ENCODE results near the gene SYT7.

SYT7 gene

DNA sequence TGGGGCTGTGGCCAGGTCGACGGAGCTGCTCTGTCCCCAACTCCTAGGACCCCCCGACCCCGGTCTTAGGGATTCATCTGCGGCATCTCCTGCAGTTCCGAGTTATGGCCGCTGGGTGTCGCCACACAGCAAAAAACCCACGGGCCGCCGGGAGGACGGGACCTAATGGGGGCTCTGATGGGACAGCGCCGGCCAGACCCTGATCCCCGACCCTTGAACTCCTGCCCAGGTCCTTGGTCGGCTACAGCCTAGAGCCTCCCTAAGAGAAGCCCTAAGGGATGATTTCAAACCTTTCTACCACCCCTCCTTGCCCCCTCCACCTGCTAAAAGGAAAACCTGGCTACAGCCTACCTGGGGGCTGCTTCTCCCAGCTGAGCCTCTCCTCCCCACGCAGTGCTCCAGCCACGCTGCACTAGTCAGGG is 103.1 kb downstream of the SYT7 start:
- H3K4me3 ChIP-seq (ENCODE audit: low read length), result no peak overlapping the region
- no peak for DNase-seq (ENCODE audit: low read depth)
- TF ChIP-seq, protein P1, sequence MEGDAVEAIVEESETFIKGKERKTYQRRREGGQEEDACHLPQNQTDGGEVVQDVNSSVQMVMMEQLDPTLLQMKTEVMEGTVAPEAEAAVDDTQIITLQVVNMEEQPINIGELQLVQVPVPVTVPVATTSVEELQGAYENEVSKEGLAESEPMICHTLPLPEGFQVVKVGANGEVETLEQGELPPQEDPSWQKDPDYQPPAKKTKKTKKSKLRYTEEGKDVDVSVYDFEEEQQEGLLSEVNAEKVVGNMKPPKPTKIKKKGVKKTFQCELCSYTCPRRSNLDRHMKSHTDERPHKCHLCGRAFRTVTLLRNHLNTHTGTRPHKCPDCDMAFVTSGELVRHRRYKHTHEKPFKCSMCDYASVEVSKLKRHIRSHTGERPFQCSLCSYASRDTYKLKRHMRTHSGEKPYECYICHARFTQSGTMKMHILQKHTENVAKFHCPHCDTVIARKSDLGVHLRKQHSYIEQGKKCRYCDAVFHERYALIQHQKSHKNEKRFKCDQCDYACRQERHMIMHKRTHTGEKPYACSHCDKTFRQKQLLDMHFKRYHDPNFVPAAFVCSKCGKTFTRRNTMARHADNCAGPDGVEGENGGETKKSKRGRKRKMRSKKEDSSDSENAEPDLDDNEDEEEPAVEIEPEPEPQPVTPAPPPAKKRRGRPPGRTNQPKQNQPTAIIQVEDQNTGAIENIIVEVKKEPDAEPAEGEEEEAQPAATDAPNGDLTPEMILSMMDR (conservative IDR thresholded peaks at IDR 0.05; ENCODE audit: low read depth, low read length), result peak; percentile 84

DNA sequence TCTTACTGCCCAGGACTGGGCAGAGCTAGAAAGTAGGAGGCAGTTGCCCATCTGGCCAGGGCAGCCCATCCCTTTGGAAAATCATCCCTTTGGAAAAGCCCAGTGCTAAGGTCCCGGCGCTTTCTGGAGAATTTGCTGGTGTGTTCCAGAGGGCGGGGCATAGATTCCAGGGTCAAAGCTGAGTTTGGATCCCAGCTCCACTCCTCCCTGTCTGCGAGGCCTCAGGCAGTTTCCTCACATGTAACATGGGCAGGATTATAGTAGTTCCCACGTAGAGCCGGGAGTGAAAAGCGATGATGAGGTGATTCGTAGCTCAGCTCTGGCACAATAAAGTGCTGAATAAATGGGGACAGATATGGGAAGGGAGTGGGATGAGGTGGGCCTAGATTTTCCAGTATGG is 103.8 kb downstream of the SYT7 start:
- DNase-seq (ENCODE audit: low read depth), result no peak
- TF ChIP-seq, protein P1 (conservative IDR thresholded peaks at IDR 0.05; ENCODE audit: low read depth, low read length), result no peak
- no peak overlapping the region for H3K4me3 ChIP-seq (ENCODE audit: low read length)

DNA sequence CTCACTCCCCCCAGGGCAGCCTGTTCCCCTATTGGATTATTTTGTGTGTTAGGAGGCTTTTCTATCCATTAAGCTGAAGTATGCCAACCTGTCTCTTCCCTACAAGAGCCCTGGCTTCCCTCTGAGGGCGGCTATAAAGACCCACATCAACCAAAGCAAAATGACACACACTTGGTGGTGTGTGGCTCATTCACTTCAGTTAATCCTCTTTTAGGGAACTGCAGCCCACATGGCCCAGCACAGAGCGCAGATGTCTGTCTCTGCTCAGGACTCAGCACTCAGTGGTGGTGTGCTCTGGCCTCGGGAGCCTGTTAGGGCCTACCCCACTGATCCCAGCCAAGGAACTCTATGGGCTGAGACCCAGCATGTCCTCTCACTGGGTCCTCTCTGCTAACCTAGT is 104.5 kb downstream of the SYT7 start:
- H3K4me3 ChIP-seq (ENCODE audit: low read length), result no peak overlapping the region
- DNase-seq (ENCODE audit: low read depth), result no peak
- TF ChIP-seq, protein P1 (conservative IDR thresholded peaks at IDR 0.05; ENCODE audit: low read depth, low read length), result no peak

DNA sequence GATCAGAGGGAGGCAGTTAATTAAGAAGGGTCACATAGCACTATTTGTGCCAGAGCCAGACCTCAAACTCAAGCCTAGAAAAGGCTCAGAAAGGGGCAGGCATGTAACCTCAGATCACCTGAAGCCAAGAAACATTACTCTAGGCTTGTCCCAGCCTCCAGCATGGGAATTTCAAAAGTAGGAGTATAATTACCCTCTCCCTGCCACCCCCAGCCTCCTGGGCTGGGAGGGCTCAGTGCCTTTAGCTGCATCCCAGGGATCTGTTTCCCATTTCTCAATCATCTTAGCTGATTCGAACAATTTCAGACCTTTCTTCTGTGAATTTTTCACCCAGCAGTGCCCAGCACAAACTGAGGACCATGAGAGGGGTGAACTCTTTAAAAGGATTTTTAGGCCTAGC is 105.4 kb downstream of the SYT7 start:
- H3K4me3 ChIP-seq (ENCODE audit: low read length), result no peak overlapping the region
- TF ChIP-seq, protein P1 (conservative IDR thresholded peaks at IDR 0.05; ENCODE audit: low read depth, low read length), result no peak
- DNase-seq (ENCODE audit: low read depth), result no peak

DNA sequence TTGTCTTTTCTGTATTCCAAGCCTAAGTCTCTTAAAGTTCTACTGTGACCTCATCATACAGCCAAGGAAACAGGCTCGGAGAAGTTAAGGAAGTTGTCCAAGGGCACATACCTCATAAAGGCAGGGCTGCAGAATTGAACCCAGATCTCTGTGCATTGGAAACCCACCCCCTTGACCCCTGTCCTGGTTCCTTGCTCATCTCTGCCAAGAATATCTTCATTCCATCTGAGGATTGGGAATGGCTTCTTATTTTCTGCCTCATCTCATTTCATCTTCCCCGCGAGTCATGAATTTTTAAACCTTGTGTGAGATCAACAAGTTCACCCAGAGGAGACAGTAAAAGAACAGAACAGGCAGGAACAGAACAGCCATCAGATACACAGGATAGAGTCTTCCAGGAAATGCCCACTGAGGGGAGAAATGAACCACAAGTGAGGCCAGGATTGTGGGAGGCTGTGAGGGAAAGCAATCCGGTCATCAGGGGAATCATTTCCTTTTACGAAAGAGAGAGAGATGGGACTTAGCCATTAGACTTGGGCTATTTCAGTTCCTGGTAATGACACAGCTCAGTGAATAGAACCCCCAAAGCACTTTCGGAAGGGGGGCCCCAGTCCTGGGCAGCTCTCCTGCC is 106.7 kb downstream of the SYT7 start:
- no peak for DNase-seq (ENCODE audit: low read depth)
- TF ChIP-seq, protein P1 (conservative IDR thresholded peaks at IDR 0.05; ENCODE audit: low read depth, low read length), result no peak
- no peak overlapping the region for H3K4me3 ChIP-seq (ENCODE audit: low read length)

DNA sequence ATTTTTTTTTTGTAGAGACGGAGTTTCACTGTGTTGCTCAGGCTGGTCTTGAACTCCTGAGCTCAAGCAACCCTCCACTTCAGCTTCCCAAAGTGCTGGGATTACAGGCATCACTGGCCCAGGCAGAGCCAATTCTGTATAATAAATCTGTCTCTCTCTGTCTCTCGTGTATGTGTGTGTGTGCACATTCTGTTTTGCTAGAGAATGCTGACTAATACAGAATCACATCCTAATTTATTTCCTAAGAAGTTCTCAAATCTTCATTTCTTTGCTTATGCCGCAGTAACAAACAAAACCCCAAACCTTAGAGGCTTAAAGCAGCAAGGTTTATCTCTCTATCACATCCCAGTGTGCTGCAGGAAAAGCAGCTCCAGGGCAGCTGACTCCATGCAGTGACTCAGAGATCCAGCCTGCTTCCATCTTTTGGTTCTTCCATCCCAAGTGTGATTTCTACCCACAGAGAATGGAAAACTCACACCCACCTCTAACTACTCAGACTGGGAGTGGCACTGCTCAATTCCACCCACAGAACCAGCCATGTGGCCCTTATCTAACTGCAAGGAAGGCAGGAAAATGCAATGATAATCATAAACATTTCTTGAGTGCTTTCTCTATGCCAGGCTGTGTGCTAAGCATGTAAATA is 107.4 kb downstream of the SYT7 start:
- TF ChIP-seq, protein P1 (conservative IDR thresholded peaks at IDR 0.05; ENCODE audit: low read depth, low read length), result no peak
- DNase-seq (ENCODE audit: low read depth), result no peak
- no peak overlapping the region for H3K4me3 ChIP-seq (ENCODE audit: low read length)

DNA sequence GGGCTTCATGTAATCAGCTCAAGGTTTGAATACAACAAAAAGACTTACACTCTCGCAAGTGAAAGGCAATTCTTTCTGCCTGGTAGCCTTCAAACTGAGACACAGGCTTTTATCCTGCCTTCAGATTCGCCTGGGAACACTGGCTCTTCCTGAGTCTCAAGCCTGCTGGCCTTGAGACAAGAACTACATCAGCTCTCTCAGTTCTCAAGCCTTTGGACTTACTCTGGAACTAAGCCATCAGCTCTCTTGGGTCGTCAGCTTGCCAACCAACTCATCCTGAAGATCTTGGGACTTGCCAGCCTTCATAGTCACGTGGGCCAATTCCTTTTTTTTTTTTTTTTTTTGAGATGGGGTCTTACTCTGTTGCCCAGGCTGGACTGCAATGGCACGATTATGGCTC is 108.0 kb downstream of the SYT7 start:
- TF ChIP-seq, protein P1 (conservative IDR thresholded peaks at IDR 0.05; ENCODE audit: low read depth, low read length), result no peak
- H3K4me3 ChIP-seq (ENCODE audit: low read length), result no peak overlapping the region
- no peak for DNase-seq (ENCODE audit: low read depth)
